ENCODE results near the gene CPM. TPM values are rescaled to one million over a fixed set of nuclear protein-coding genes. Genes with fewer than 3 reads are reported as not detected.
"Not testable (repeated sequence)": the region's sequence is repeated elsewhere in the genome, so short reads cannot be mapped to it uniquely, and the experiment has no call there.

Gene CPM
- polyA plus RNA-seq, 6 donors from 2014 or later = 3.2 to 26.0 (median 7.0) TPM

GRCh38 chr12:68828672-68829068 lies 104.3 kb downstream of the CPM start:
- Mint-ChIP-seq H3K27ac (peak overlapping the region in 1 of 6 donors; percentile 50), H3K36me3 (peaks cover 12 to 22% of the 10 kb centered on the region in 2 donors)
- no peak for ATAC-seq (ENCODE audit: low read depth in 2 of 2)

GRCh38 chr12:68827895-68828671 lies 104.9 kb downstream of the CPM start:
- Mint-ChIP-seq H3K27me3 (no peaks in the 10 kb centered on the region), H3K4me3 (no peak overlapping the region), H3K9me3 (no peaks in the 10 kb centered on the region), H3K36me3 (peaks cover 17 to 22% of the 10 kb centered on the region in 2 donors), H3K27ac (no peak overlapping the region), H3K4me1 (peaks cover 5 to 9% (median 6%) of the 10 kb centered on the region in 3 donors)
- no peak for DNase-seq
- no peak for ATAC-seq (ENCODE audit: low read depth in 2 of 2)

More at GRCh38 chr12:68828672-68829068, 104.3 kb downstream of the CPM start:
- Mint-ChIP-seq H3K9me3 (no peaks in the 10 kb centered on the region), H3K4me3 (no peak overlapping the region), H3K27me3 (no peaks in the 10 kb centered on the region), H3K4me1 (peaks cover 1 to 9% (median 5%) of the 10 kb centered on the region in 3 donors)
- no peak for DNase-seq

- H3K9me3 Mint-ChIP-seq = no peaks in the 10 kb centered on the region
- H3K27ac Mint-ChIP-seq = peak overlapping the region in 3 of 6 donors; percentile 47 to 90 (median 75)
- ATAC-seq (ENCODE audit: low read depth in 2 of 2) (no peak), DNase-seq (no peak)
- peaks cover 9 to 12% (median 10%) of the 10 kb centered on the region in 3 donors for H3K4me1 Mint-ChIP-seq
- H3K27me3 Mint-ChIP-seq = no peaks in the 10 kb centered on the region
- H3K4me3 Mint-ChIP-seq = no peak overlapping the region
- peaks cover 15 to 17% of the 10 kb centered on the region in 2 donors for H3K36me3 Mint-ChIP-seq
Observed at GRCh38 chr12:68825569-68826217, 107.3 kb downstream of the CPM start.

- Mint-ChIP-seq H3K4me3 (no peak overlapping the region), H3K9me3 (no peaks in the 10 kb centered on the region), H3K27me3 (no peaks in the 10 kb centered on the region), H3K27ac (peak overlapping the region in 2 of 6 donors; percentile 62 to 87), H3K4me1 (peaks cover 4 to 12% (median 4%) of the 10 kb centered on the region in 3 donors), H3K36me3 (peaks cover 8 to 11% of the 10 kb centered on the region in 2 donors)
- DNase-seq (no peak), ATAC-seq (ENCODE audit: low read depth in 2 of 2) (no peak)
Observed at GRCh38 chr12:68824597-68825250, 108.2 kb downstream of the CPM start.

GRCh38 chr12:68824131-68824530 lies 108.8 kb downstream of the CPM start:
- no peak for ATAC-seq (ENCODE audit: low read depth in 2 of 2)
- Mint-ChIP-seq H3K27me3 (no peaks in the 10 kb centered on the region), H3K27ac (no peak overlapping the region), H3K9me3 (no peaks in the 10 kb centered on the region), H3K36me3 (peaks cover 8 to 11% of the 10 kb centered on the region in 2 donors), H3K4me3 (no peak overlapping the region), H3K4me1 (peaks cover 4 to 12% (median 4%) of the 10 kb centered on the region in 3 donors)
- DNase-seq = no peak

GRCh38 chr12:68823696-68824095 lies 109.3 kb downstream of the CPM start:
- Mint-ChIP-seq H3K36me3 (peaks cover 8 to 11% of the 10 kb centered on the region in 2 donors), H3K9me3 (no peaks in the 10 kb centered on the region), H3K4me3 (no peak overlapping the region), H3K27me3 (no peaks in the 10 kb centered on the region), H3K4me1 (peaks cover 4 to 12% (median 4%) of the 10 kb centered on the region in 3 donors), H3K27ac (peak overlapping the region in 3 of 6 donors; percentile 9 to 47 (median 30))
- ATAC-seq (ENCODE audit: low read depth in 2 of 2) (no peak), DNase-seq (no peak)

- Mint-ChIP-seq H3K4me3 (peak overlapping the region in 1 of 8 donors; percentile 69), H3K27ac (peak overlapping the region in 3 of 6 donors; percentile 65 to 84 (median 83)), H3K36me3 (peaks cover 8 to 11% of the 10 kb centered on the region in 2 donors), H3K27me3 (no peaks in the 10 kb centered on the region), H3K9me3 (no peaks in the 10 kb centered on the region), H3K4me1 (peaks cover 4 to 12% (median 4%) of the 10 kb centered on the region in 3 donors)
- DNase-seq (no peak), ATAC-seq (ENCODE audit: low read depth in 2 of 2) (peak in 1 of 2 donors; percentile 10)
Observed at GRCh38 chr12:68821357-68822188, 111.4 kb downstream of the CPM start.

GRCh38 chr12:68819481-68819880 lies 113.5 kb downstream of the CPM start:
- not testable (repeated sequence) for ATAC-seq (ENCODE audit: low read depth in 2 of 2); H3K27me3 Mint-ChIP-seq; H3K4me3 Mint-ChIP-seq; H3K27ac Mint-ChIP-seq; H3K9me3 Mint-ChIP-seq; DNase-seq
- peaks cover 8 to 13% of the 10 kb centered on the region in 2 donors for H3K36me3 Mint-ChIP-seq
- H3K4me1 Mint-ChIP-seq = peaks cover 7 to 12% (median 9%) of the 10 kb centered on the region in 3 donors

- Mint-ChIP-seq H3K4me1 (peaks cover 3 to 14% (median 12%) of the 10 kb centered on the region in 3 donors), H3K27ac (peak overlapping the region in 1 of 6 donors; percentile 87), H3K9me3 (no peaks in the 10 kb centered on the region), H3K4me3 (no peak overlapping the region), H3K27me3 (no peaks in the 10 kb centered on the region), H3K36me3 (peaks cover 7 to 8% of the 10 kb centered on the region in 2 donors)
- ATAC-seq (ENCODE audit: low read depth in 2 of 2) (no peak), DNase-seq (no peak)
Observed at GRCh38 chr12:68815928-68816800, 116.8 kb downstream of the CPM start.

GRCh38 chr12:68815232-68815927 lies 117.6 kb downstream of the CPM start:
- Mint-ChIP-seq H3K36me3 (peaks cover 7 to 8% of the 10 kb centered on the region in 2 donors), H3K27me3 (no peaks in the 10 kb centered on the region), H3K9me3 (no peaks in the 10 kb centered on the region), H3K4me3 (peak overlapping the region in 1 of 8 donors; percentile 22), H3K4me1 (peaks cover 8 to 14% (median 12%) of the 10 kb centered on the region in 3 donors), H3K27ac (peak overlapping the region in 2 of 6 donors; percentile 12 to 35)
- ATAC-seq (ENCODE audit: low read depth in 2 of 2) (no peak), DNase-seq (no peak)

- Mint-ChIP-seq H3K9me3 (no peaks in the 10 kb centered on the region), H3K36me3 (peaks cover 7 to 8% of the 10 kb centered on the region in 2 donors), H3K4me1 (peaks cover 10 to 14% (median 12%) of the 10 kb centered on the region in 3 donors), H3K4me3 (peak overlapping the region in 1 of 8 donors; percentile 3), H3K27me3 (no peaks in the 10 kb centered on the region), H3K27ac (peak overlapping the region in 1 of 6 donors; percentile 35)
- ATAC-seq (ENCODE audit: low read depth in 2 of 2) (no peak), DNase-seq (no peak)
Observed at GRCh38 chr12:68814490-68815231, 118.3 kb downstream of the CPM start.

Measured in naive B cell (primary cell).